Body of pancreas (tissue), 4 donors: ENCODE results near the gene GALNT17.

Source experiments
- POLR2A ChIP-seq, 3 donors: fragments of 450-650 bp; IDR thresholded peaks; one replicate each; pipeline ENCODE4 v1.6.1; 2016; ENCODE audit warnings: antibody characterized with exemption in 3 of 3, mild to moderate bottlenecking in 2 of 3
- TF ChIP-seq, protein P1 (sequence below), 7 experiments: fragments of 450-650 bp in 4 of 7; fragments of 200-600 bp in 3 of 7; sonication (generic) in 3 of 7; IDR thresholded peaks; one replicate each; pipeline ENCODE4 v1.5.1; 2016 to 2019; ENCODE audit warnings: antibody characterized with exemption in 7 of 7

DNA sequence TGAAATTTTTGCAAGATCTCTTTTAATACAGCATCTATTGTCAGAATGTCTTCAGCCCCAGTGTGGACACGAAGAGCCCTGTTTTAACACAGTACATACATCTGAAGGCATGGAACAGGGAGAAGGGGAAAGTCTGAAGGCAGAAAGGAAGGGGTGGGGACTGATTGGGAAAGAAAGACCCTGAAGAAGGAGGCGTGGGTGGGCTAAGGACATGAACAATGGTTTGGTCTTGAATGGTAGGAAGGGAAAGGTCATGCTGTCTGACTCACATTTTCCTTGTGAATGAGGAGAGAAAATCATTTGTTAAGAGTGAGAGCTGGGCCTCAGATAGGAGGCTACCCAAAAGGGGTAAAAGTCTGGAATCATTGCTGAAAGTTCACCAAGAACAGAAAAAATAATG lies 297.1 kb downstream of the GALNT17 start:
- no peak for TF ChIP-seq POLR2A (IDR thresholded peaks at IDR 0.05)
- TF ChIP-seq, protein P1, sequence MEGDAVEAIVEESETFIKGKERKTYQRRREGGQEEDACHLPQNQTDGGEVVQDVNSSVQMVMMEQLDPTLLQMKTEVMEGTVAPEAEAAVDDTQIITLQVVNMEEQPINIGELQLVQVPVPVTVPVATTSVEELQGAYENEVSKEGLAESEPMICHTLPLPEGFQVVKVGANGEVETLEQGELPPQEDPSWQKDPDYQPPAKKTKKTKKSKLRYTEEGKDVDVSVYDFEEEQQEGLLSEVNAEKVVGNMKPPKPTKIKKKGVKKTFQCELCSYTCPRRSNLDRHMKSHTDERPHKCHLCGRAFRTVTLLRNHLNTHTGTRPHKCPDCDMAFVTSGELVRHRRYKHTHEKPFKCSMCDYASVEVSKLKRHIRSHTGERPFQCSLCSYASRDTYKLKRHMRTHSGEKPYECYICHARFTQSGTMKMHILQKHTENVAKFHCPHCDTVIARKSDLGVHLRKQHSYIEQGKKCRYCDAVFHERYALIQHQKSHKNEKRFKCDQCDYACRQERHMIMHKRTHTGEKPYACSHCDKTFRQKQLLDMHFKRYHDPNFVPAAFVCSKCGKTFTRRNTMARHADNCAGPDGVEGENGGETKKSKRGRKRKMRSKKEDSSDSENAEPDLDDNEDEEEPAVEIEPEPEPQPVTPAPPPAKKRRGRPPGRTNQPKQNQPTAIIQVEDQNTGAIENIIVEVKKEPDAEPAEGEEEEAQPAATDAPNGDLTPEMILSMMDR (IDR thresholded peaks at IDR 0.05), result no peak
